HCT116 (cell line): ENCODE measurements around the gene PLXDC1. TPM values are rescaled to one million over a fixed set of nuclear protein-coding genes. Genes with fewer than 3 reads are reported as not detected.

Experiments
- ATAC-seq: fragments of 200-7000 bp; cut with Tn5 transposase; 2 replicates; pipeline ENCODE4 v1.9.1; 2020; ENCODE audit warnings: mild to moderate bottlenecking, moderate library complexity
- BruUV-seq: library from RNA; stranded (reverse); fragments of 400-500 nt; replicated peaks from 2 replicates; lab custom pipeline; 2021; lab: Mats Ljungman, UMichigan
- CTCF ChIA-PET: fragments of 300-600 bp; sonication (Branson Sonifier 250); formaldehyde crosslinking; loops from one replicate; lab custom pipeline; 2021; ENCODE audit warnings: antibody characterized with exemption; lab: Charles Lee
- POLR2A ChIA-PET: fragments of 300-600, 350-600 bp; sonication (Branson Sonifier 250); formaldehyde crosslinking; loops from one replicate; lab custom pipeline; 2021; ENCODE audit warnings: antibody characterized with exemption; lab: Charles Lee
- RAD21 ChIA-PET, 2 experiments: fragments of 300-600 bp; sonication (Branson Sonifier 250); formaldehyde crosslinking; loops; one replicate each; lab custom pipeline; 2023; ENCODE audit warnings: low total read pairs in 2 of 2; ENCODE audit not compliant: uncharacterized antibody in 2 of 2, unreplicated experiment in 2 of 2, low non-redundant PET in 1 of 2; lab: Charles Lee
- DNase-seq: peaks from one replicate; pipeline ENCODE4 v3.0.0-alpha.2; 2010; ENCODE audit warnings: low read depth, low spot score
- H2AFZ ChIP-seq: fragments of 200-600 bp; shearing (Covaris generic), sonication (generic); 2 replicates; pipeline ENCODE4 v1.6.1; 2017; ENCODE audit warnings: low read depth, mixed run types, mixed read lengths, antibody characterized with exemption, low read length; ENCODE audit not compliant: poor library complexity, severe bottlenecking
- H3K27ac ChIP-seq: 2 replicates; pipeline ENCODE4 v1.5.1; 2012; ENCODE audit warnings: low read depth, low read length
- H3K27me3 ChIP-seq: fragments of 200-600 bp; sonication (generic); 2 replicates; pipeline ENCODE4 v1.6.1; 2016; ENCODE audit warnings: mixed run types, low read length, mixed read lengths; ENCODE audit not compliant: insufficient read depth
- H3K36me3 ChIP-seq, 2 experiments: fragments of 200-500 bp in 1 of 2; fragments of 200-600 bp in 1 of 2; sonication (Bioruptor generic) in 1 of 2; sonication (generic) in 1 of 2; 2 replicates each; pipeline versions ENCODE4 v1.5.1 to v1.6.1; 2014 to 2016; ENCODE audit warnings: low read length in 2 of 2, inconsistent platforms in 1 of 2, mixed read lengths in 1 of 2, mixed run types in 1 of 2; ENCODE audit not compliant: insufficient read depth in 2 of 2, control insufficient read depth in 1 of 2
- H3K4me1 ChIP-seq, 2 experiments: fragments of 200-600 bp in 1 of 2; sonication (generic) in 1 of 2; 2 replicates each; pipeline versions ENCODE4 v1.5.1 to v1.6.1; 2012 to 2017; ENCODE audit warnings: low read length in 2 of 2, inconsistent platforms in 1 of 2, mild to moderate bottlenecking in 1 of 2, mixed read lengths in 1 of 2, mixed run types in 1 of 2, moderate library complexity in 1 of 2; ENCODE audit not compliant: insufficient read depth in 2 of 2, control insufficient read depth in 1 of 2
- H3K4me2 ChIP-seq: fragments of 200-600 bp; sonication (generic); 2 replicates; pipeline ENCODE4 v1.6.1; 2017; ENCODE audit warnings: mixed run types, low read length, mixed read lengths
- H3K4me3 ChIP-seq, 2 experiments: fragments of 200-600 bp in 1 of 2; sonication (generic) in 1 of 2; replicated peaks in 1 of 2; 2 replicates each; pipeline ENCODE4 v1.5.1; 2011 to 2016; ENCODE audit warnings: low read length in 2 of 2, control low read depth in 1 of 2, low read depth in 1 of 2, mild to moderate bottlenecking in 1 of 2, mixed read lengths in 1 of 2, mixed run types in 1 of 2
- H3K79me2 ChIP-seq: fragments of 200-600 bp; sonication (generic); 2 replicates; pipeline ENCODE4 v1.6.1; 2017; ENCODE audit warnings: mild to moderate bottlenecking, mixed run types, low read length, moderate library complexity, mixed read lengths; ENCODE audit not compliant: insufficient read depth
- H3K9ac ChIP-seq: fragments of 200-600 bp; sonication (generic); 2 replicates; pipeline ENCODE4 v1.6.1; 2016; ENCODE audit warnings: low read length, mixed read lengths
- H3K9me2 ChIP-seq: fragments of 200-600 bp; sonication (generic), shearing (Covaris generic); 2 replicates; pipeline ENCODE4 v1.6.1; 2017; ENCODE audit warnings: mixed run types, mild to moderate bottlenecking, moderate library complexity; ENCODE audit not compliant: insufficient read depth
- H3K9me3 ChIP-seq, 2 experiments: fragments of 200-500 bp in 1 of 2; fragments of 200-600 bp in 1 of 2; sonication (Bioruptor generic) in 1 of 2; sonication (generic) in 1 of 2; 2 replicates each; pipeline ENCODE4 v1.6.1; 2014 to 2017; ENCODE audit warnings: low read length in 2 of 2, mixed read lengths in 2 of 2, inconsistent platforms in 1 of 2, low read depth in 1 of 2, mild to moderate bottlenecking in 1 of 2, mixed run types in 1 of 2, moderate library complexity in 1 of 2; ENCODE audit not compliant: control insufficient read depth in 1 of 2, insufficient read depth in 1 of 2
- H4K20me1 ChIP-seq: fragments of 200-600 bp; sonication (generic), shearing (Covaris generic); 2 replicates; pipeline ENCODE4 v1.6.1; 2017; ENCODE audit warnings: mixed run types, mild to moderate bottlenecking, moderate library complexity; ENCODE audit not compliant: insufficient read depth
- CBX3 ChIP-seq: IDR thresholded peaks from 2 replicates; pipeline ENCODE4 v1.6.1; 2012; ENCODE audit warnings: low read depth
- CEBPB ChIP-seq: IDR thresholded peaks from 2 replicates; pipeline ENCODE4 v1.6.1; 2012; ENCODE audit warnings: low read depth
- ELF1 ChIP-seq: IDR thresholded peaks from 2 replicates; pipeline ENCODE4 v1.6.1; 2012; ENCODE audit warnings: low read depth, borderline replicate concordance
- EZH2 ChIP-seq: fragments of 200-600 bp; sonication (generic); IDR thresholded peaks from 2 replicates; pipeline ENCODE4 v1.6.1; 2017; ENCODE audit warnings: antibody characterized with exemption, mixed run types
- EZH2phosphoT487 ChIP-seq: fragments of 200-600 bp; IDR thresholded peaks from 2 replicates; pipeline ENCODE4 v1.6.1; 2018; ENCODE audit warnings: antibody characterized with exemption, borderline replicate concordance
- FOSL1 ChIP-seq: IDR thresholded peaks from 2 replicates; pipeline ENCODE4 v1.6.1; 2012; ENCODE audit warnings: low read depth
- JUND ChIP-seq: IDR thresholded peaks from 2 replicates; pipeline ENCODE4 v1.6.1; 2012
- POLR2A ChIP-seq: IDR thresholded peaks from 2 replicates; pipeline ENCODE4 v1.7.0; 2011; ENCODE audit warnings: borderline replicate concordance; ENCODE audit not compliant: insufficient read depth, insufficient read length; ENCODE audit errors: extremely low read depth
- POLR2AphosphoS5 ChIP-seq: IDR thresholded peaks from 2 replicates; pipeline ENCODE4 v1.6.1; 2011; ENCODE audit warnings: mild to moderate bottlenecking, low read depth, low read length, moderate library complexity
- RAD21 ChIP-seq: IDR thresholded peaks from 2 replicates; pipeline ENCODE4 v1.6.1; 2012; ENCODE audit warnings: low read depth, mild to moderate bottlenecking
- SP1 ChIP-seq: IDR thresholded peaks from 2 replicates; pipeline ENCODE4 v1.6.1; 2012; ENCODE audit warnings: low read depth
- SRF ChIP-seq: IDR thresholded peaks from 2 replicates; pipeline ENCODE4 v1.6.1; 2012; ENCODE audit warnings: low read depth
- TCF7L2 ChIP-seq: IDR thresholded peaks from 2 replicates; pipeline ENCODE4 v1.7.0; 2011; ENCODE audit warnings: borderline replicate concordance, inconsistent platforms; ENCODE audit not compliant: insufficient read depth, insufficient read length; ENCODE audit errors: extremely low read depth
- YY1 ChIP-seq: IDR thresholded peaks from 2 replicates; pipeline ENCODE4 v1.6.1; 2011; ENCODE audit warnings: low read length, low read depth, moderate library complexity, mild to moderate bottlenecking; ENCODE audit not compliant: insufficient replicate concordance; ENCODE audit errors: extremely low read depth
- ZFX ChIP-seq: fragments of 450-650 bp; IDR thresholded peaks from 2 replicates; pipeline ENCODE4 v1.6.1; 2017
- ZNF274 ChIP-seq: fragments of 200-500 bp; sonication (Bioruptor generic); IDR thresholded peaks from 2 replicates; pipeline ENCODE4 v1.6.1; 2014; ENCODE audit warnings: mild to moderate bottlenecking, low read depth, low read length, inconsistent platforms
- intact Hi-C: fragments of 100-400 bp; cut with micrococcal nuclease; formaldehyde crosslinking; loops from 2 replicates; pipeline ENCODE4 v1.10.0; 2022
- total RNA-seq: library from RNA; stranded (reverse); gene quantifications from one replicate; pipeline ENCODE4 v1.2.1, GENCODE V29; 2021; ENCODE audit not compliant: unreplicated experiment
- TF ChIP-seq, protein P1 (sequence below): IDR thresholded peaks from 2 replicates; pipeline ENCODE4 v1.6.1; 2012
- TF ChIP-seq, protein P2 (sequence below), 3 experiments: fragments of 200-600 bp in 1 of 3; sonication (generic) in 1 of 3; IDR thresholded peaks in 2 of 3; conservative IDR thresholded peaks in 1 of 3; 2 replicates each; pipeline ENCODE4 v1.5.1; 2012 to 2017; ENCODE audit warnings: low read depth in 2 of 3, low read length in 2 of 3, antibody characterized with exemption in 1 of 3, borderline replicate concordance in 1 of 3, control low read depth in 1 of 3, mild to moderate bottlenecking in 1 of 3, mixed read lengths in 1 of 3, mixed run types in 1 of 3, moderate library complexity in 1 of 3; ENCODE audit not compliant: insufficient read depth in 1 of 3
- TF ChIP-seq, protein P3 (sequence below): IDR thresholded peaks from 2 replicates; pipeline ENCODE4 v1.6.1; 2012
- TF ChIP-seq, protein P4 (sequence below): IDR thresholded peaks from 2 replicates; pipeline ENCODE4 v1.6.1; 2011; ENCODE audit warnings: mild to moderate bottlenecking, low read length, moderate library complexity; ENCODE audit not compliant: insufficient replicate concordance; ENCODE audit errors: extremely low read depth

The PLXDC1 gene
- total RNA-seq, 1 experiment from 2014 or later: 1.8 TPM

DNA sequence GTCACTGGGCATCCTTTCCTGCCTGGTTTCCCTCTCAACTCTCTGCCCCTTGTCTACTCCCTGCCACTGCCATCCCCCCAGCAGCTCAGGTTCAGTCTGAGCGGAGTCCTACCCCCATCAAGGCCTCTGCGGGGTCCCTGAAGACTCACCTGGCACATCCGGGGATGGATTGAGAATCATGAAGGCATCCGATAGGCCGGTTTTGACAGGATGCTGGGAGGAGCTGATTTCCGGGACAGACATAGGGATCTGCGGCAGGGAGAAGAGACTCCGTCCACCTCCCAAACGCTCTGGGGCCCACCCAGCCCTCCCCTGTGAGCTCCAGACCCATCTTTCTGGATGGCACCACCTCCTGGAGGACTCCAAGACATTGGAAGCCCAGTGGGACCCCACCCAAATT lies 45.7 kb downstream of the PLXDC1 start:
- no peaks in the 10 kb centered on the region for H4K20me1 ChIP-seq
- intact Hi-C loops: no loop called here
- H3K27ac ChIP-seq: no peak overlapping the region
- 0 out of 2 replicates have a peak, but pooled peaks cover 4% of the 10 kb centered on the region for H3K27me3 ChIP-seq
- CTCF ChIA-PET: no interaction called here
- DNase-seq (no peak), ATAC-seq (no peak)
- no peak overlapping the region for H3K9ac ChIP-seq
- H3K79me2 ChIP-seq: no peaks in the 10 kb centered on the region
- H2AFZ ChIP-seq: no peak overlapping the region
- TF ChIP-seq SP1 (no peak), JUND (no peak), CBX3 (no peak), TCF7L2 (no peak), EZH2 (no peak), POLR2AphosphoS5 (no peak), ZFX (no peak), ELF1 (no peak), CEBPB (no peak), YY1 (no peak), POLR2A (no peak), RAD21 (no peak), SRF (no peak), ZNF274 (no peak), FOSL1 (no peak), EZH2phosphoT487 (no peak)
- TF ChIP-seq, protein P1, sequence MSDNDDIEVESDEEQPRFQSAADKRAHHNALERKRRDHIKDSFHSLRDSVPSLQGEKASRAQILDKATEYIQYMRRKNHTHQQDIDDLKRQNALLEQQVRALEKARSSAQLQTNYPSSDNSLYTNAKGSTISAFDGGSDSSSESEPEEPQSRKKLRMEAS: no peak
- TF ChIP-seq, protein P2, sequence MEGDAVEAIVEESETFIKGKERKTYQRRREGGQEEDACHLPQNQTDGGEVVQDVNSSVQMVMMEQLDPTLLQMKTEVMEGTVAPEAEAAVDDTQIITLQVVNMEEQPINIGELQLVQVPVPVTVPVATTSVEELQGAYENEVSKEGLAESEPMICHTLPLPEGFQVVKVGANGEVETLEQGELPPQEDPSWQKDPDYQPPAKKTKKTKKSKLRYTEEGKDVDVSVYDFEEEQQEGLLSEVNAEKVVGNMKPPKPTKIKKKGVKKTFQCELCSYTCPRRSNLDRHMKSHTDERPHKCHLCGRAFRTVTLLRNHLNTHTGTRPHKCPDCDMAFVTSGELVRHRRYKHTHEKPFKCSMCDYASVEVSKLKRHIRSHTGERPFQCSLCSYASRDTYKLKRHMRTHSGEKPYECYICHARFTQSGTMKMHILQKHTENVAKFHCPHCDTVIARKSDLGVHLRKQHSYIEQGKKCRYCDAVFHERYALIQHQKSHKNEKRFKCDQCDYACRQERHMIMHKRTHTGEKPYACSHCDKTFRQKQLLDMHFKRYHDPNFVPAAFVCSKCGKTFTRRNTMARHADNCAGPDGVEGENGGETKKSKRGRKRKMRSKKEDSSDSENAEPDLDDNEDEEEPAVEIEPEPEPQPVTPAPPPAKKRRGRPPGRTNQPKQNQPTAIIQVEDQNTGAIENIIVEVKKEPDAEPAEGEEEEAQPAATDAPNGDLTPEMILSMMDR (IDR thresholded peaks at IDR 0.05 in 2 of 3, conservative IDR thresholded peaks at IDR 0.05 in 1 of 3; ENCODE audit: borderline replicate concordance in 1 of 3, insufficient read depth in 1 of 3, low read depth in 2 of 3, low read length in 2 of 3): no peak
- TF ChIP-seq, protein P3, sequence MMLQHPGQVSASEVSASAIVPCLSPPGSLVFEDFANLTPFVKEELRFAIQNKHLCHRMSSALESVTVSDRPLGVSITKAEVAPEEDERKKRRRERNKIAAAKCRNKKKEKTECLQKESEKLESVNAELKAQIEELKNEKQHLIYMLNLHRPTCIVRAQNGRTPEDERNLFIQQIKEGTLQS: no peak
- TF ChIP-seq, protein P4, sequence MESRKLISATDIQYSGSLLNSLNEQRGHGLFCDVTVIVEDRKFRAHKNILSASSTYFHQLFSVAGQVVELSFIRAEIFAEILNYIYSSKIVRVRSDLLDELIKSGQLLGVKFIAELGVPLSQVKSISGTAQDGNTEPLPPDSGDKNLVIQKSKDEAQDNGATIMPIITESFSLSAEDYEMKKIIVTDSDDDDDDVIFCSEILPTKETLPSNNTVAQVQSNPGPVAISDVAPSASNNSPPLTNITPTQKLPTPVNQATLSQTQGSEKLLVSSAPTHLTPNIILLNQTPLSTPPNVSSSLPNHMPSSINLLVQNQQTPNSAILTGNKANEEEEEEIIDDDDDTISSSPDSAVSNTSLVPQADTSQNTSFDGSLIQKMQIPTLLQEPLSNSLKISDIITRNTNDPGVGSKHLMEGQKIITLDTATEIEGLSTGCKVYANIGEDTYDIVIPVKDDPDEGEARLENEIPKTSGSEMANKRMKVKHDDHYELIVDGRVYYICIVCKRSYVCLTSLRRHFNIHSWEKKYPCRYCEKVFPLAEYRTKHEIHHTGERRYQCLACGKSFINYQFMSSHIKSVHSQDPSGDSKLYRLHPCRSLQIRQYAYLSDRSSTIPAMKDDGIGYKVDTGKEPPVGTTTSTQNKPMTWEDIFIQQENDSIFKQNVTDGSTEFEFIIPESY: no peak
- RAD21 ChIA-PET: no interaction called here
- POLR2A ChIA-PET: no interaction called here
- no peak overlapping the region for H3K4me3 ChIP-seq
- no TSS peak for BruUV-seq
- no peaks in the 10 kb centered on the region for H3K9me3 ChIP-seq
- no peaks in the 10 kb centered on the region for H3K9me2 ChIP-seq
- H3K4me1 ChIP-seq: no peaks in the 10 kb centered on the region
- no peak overlapping the region for H3K4me2 ChIP-seq
- no peaks in the 10 kb centered on the region for H3K36me3 ChIP-seq
